ENCODE measurements around the gene SDF2L1.

The SDF2L1 gene

GRCh38 chr22:21629255-21630149 is 12.6 kb upstream of the SDF2L1 start, which contains the start of gene YDJC:
Gene YDJC (minus strand): TSS chr22:21630022. CDS start chr22:21630014, 8 bp downstream.
- H3K27ac ChIP-seq: peak within 1 kb of the TSS; percentile 95
- peak; percentile 70 for TF ChIP-seq CTCF (conservative IDR thresholded peaks at IDR 0.05)

GRCh38 chr22:21631025-21631424 is 11.1 kb upstream of the SDF2L1 start:
- TF ChIP-seq CTCF (conservative IDR thresholded peaks at IDR 0.05): no peak
- H3K27ac ChIP-seq: no peak overlapping the region

- no peak within 1 kb of the TSS for H3K27ac ChIP-seq
- TF ChIP-seq CTCF (conservative IDR thresholded peaks at IDR 0.05): no peak
Measured at GRCh38 chr22:21632237-21632895, 9.7 kb upstream of the SDF2L1 start, which contains the start of gene CCDC116. Gene CCDC116 (plus strand): TSS chr22:21632760. CDS start chr22:21633182, 422 bp downstream.

GRCh38 chr22:21632931-21633330 is 9.2 kb upstream of the SDF2L1 start:
- no peak overlapping the region for H3K27ac ChIP-seq
- TF ChIP-seq CTCF (conservative IDR thresholded peaks at IDR 0.05): no peak

- TF ChIP-seq CTCF (conservative IDR thresholded peaks at IDR 0.05): no peak
- no peak overlapping the region for H3K27ac ChIP-seq
Measured at GRCh38 chr22:21633481-21633880, 8.6 kb upstream of the SDF2L1 start.

- H3K27ac ChIP-seq: no peak overlapping the region
Measured at GRCh38 chr22:21634081-21634480, 8.0 kb upstream of the SDF2L1 start.

More at GRCh38 chr22:21634081-21634480, 8.0 kb upstream of the SDF2L1 start:
- no peak for TF ChIP-seq CTCF (conservative IDR thresholded peaks at IDR 0.05)

All from VCaP (cell line).